Progenitor cell of endocrine pancreas (in vitro differentiated cells): ENCODE data around the gene RNU6-1. TPM values are rescaled to one million over a fixed set of nuclear protein-coding genes. Genes with fewer than 3 reads are reported as not detected.

Experiments
- DNase-seq: peaks from one replicate; pipeline ENCODE4 v3.0.0; 2021; ENCODE audit warnings: low spot score; ENCODE audit not compliant: unreplicated experiment
- H3K27ac Mint-ChIP-seq: 2 replicates; pipeline ENCODE4 v1.8.0; 2021; ENCODE audit warnings: mild to moderate bottlenecking, moderate library complexity, mixed read lengths
- H3K27me3 Mint-ChIP-seq: 2 replicates; pipeline ENCODE4 v1.8.0; 2021; ENCODE audit warnings: mixed read lengths
- H3K36me3 Mint-ChIP-seq: 2 replicates; pipeline ENCODE4 v1.8.0; 2022; ENCODE audit warnings: mixed read lengths; ENCODE audit not compliant: insufficient read depth
- H3K4me1 Mint-ChIP-seq: 2 replicates; pipeline ENCODE4 v1.8.0; 2021; ENCODE audit warnings: low read depth, mixed read lengths
- H3K4me3 Mint-ChIP-seq: 2 replicates; pipeline ENCODE4 v1.8.0; 2021; ENCODE audit warnings: low read depth, mild to moderate bottlenecking, moderate library complexity, mixed read lengths
- H3K9me3 Mint-ChIP-seq: 2 replicates; pipeline ENCODE4 v1.8.0; 2021; ENCODE audit warnings: low read depth, mixed read lengths
- total RNA-seq: library from RNA; stranded (reverse); gene quantifications from 2 replicates; pipeline ENCODE4 v1.2.1, GENCODE V29; 2021
- TF ChIP-seq, protein P1 (sequence below): fragments of 200-600 bp; sonication (generic); IDR thresholded peaks from one replicate; pipeline ENCODE4 v1.5.0; 2021; ENCODE audit warnings: antibody characterized with exemption, mild to moderate bottlenecking; ENCODE audit not compliant: unreplicated experiment

RNU6-1 gene
- total RNA-seq, 1 donor from 2014 or later: not detected

- H3K27ac Mint-ChIP-seq: no peak overlapping the region
- no peaks in the 10 kb centered on the region for H3K4me1 Mint-ChIP-seq
- H3K36me3 Mint-ChIP-seq: no peaks in the 10 kb centered on the region
- no peak for DNase-seq
- no peak overlapping the region for H3K4me3 Mint-ChIP-seq
- TF ChIP-seq, protein P1, sequence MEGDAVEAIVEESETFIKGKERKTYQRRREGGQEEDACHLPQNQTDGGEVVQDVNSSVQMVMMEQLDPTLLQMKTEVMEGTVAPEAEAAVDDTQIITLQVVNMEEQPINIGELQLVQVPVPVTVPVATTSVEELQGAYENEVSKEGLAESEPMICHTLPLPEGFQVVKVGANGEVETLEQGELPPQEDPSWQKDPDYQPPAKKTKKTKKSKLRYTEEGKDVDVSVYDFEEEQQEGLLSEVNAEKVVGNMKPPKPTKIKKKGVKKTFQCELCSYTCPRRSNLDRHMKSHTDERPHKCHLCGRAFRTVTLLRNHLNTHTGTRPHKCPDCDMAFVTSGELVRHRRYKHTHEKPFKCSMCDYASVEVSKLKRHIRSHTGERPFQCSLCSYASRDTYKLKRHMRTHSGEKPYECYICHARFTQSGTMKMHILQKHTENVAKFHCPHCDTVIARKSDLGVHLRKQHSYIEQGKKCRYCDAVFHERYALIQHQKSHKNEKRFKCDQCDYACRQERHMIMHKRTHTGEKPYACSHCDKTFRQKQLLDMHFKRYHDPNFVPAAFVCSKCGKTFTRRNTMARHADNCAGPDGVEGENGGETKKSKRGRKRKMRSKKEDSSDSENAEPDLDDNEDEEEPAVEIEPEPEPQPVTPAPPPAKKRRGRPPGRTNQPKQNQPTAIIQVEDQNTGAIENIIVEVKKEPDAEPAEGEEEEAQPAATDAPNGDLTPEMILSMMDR: no peak
- H3K27me3 Mint-ChIP-seq: peaks cover 3% of the 10 kb centered on the region
- peaks cover 6% of the 10 kb centered on the region for H3K9me3 Mint-ChIP-seq
These were observed 38.9 kb upstream of the RNU6-1 start for GRCh38 chr15:67878712-67879206.

GRCh38 chr15:67873777-67874176 lies 33.9 kb upstream of the RNU6-1 start:
- no peak for DNase-seq
- H3K4me3 Mint-ChIP-seq: no peak overlapping the region
- TF ChIP-seq, protein P1: no peak
- H3K4me1 Mint-ChIP-seq: no peaks in the 10 kb centered on the region
- H3K9me3 Mint-ChIP-seq: peaks cover 12% of the 10 kb centered on the region
- peaks cover 3% of the 10 kb centered on the region for H3K36me3 Mint-ChIP-seq
- no peaks in the 10 kb centered on the region for H3K27me3 Mint-ChIP-seq
- no peak overlapping the region for H3K27ac Mint-ChIP-seq

- H3K36me3 Mint-ChIP-seq: peaks cover 3% of the 10 kb centered on the region
- H3K27ac Mint-ChIP-seq: no peak overlapping the region
- H3K4me1 Mint-ChIP-seq: no peaks in the 10 kb centered on the region
- DNase-seq: no peak
- no peaks in the 10 kb centered on the region for H3K27me3 Mint-ChIP-seq
- no peak overlapping the region for H3K4me3 Mint-ChIP-seq
- H3K9me3 Mint-ChIP-seq: peaks cover 12% of the 10 kb centered on the region
- TF ChIP-seq, protein P1: no peak
These were observed 31.1 kb upstream of the RNU6-1 start for GRCh38 chr15:67870868-67871408.

DNA sequence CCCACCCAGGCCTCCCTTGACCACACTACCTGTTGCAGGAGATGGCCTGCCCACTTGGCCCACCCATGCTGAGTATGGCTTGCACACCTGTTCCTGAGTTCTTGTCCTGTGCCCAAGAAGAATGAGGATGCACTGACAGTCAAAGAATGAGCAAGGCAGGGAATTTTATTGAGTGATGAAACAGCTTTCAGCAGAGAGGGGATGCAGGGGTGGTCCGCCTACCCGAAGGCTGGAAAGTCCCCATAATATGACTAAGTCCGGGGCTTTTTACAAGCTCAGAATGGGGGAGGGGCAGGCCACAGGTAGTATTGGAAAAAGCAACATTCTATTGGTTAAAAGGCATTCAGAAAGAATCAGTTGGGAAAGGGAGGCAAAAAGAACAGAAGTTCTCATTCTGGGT lies 29.9 kb upstream of the RNU6-1 start:
- Mint-ChIP-seq H3K27ac (no peak overlapping the region), H3K27me3 (no peaks in the 10 kb centered on the region), H3K9me3 (peaks cover 12% of the 10 kb centered on the region), H3K36me3 (peaks cover 3% of the 10 kb centered on the region), H3K4me1 (no peaks in the 10 kb centered on the region), H3K4me3 (no peak overlapping the region)
- TF ChIP-seq, protein P1: no peak
- no peak for DNase-seq

DNA sequence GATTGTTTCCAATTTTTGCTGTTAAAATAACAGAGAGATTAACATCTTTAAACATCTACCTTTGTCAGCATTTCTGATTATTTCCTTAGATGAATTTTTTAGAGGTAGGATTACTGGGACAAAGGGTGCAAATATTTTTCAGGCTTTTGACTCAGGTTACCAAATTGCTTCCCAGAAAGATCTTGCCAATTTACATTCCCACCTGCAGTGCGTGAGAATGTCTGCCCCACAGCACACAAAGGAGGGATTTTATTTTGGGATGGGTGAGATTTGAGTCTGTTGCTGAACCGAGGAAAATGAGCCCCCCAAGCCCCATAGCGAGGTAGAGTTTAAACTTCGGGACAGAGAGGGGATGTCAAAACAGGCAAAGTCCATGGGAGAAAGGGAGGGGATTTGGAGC lies 25.9 kb upstream of the RNU6-1 start:
- no peaks in the 10 kb centered on the region for H3K9me3 Mint-ChIP-seq
- TF ChIP-seq, protein P1: no peak
- peaks cover 3% of the 10 kb centered on the region for H3K36me3 Mint-ChIP-seq
- no peak for DNase-seq
- H3K4me3 Mint-ChIP-seq: no peak overlapping the region
- no peak overlapping the region for H3K27ac Mint-ChIP-seq
- H3K4me1 Mint-ChIP-seq: peaks cover 2% of the 10 kb centered on the region
- peaks cover 10% of the 10 kb centered on the region for H3K27me3 Mint-ChIP-seq
